ENCODE data around the gene GRIN2C. TPM values are rescaled to one million over a fixed set of nuclear protein-coding genes. Genes with fewer than 3 reads are reported as not detected.
A peak's percentile ranks its signal among the peaks of the same experiment; 100 is the strongest.

Gene GRIN2C
- total RNA-seq, 2 experiments from 2014 or later = not detected

DNA sequence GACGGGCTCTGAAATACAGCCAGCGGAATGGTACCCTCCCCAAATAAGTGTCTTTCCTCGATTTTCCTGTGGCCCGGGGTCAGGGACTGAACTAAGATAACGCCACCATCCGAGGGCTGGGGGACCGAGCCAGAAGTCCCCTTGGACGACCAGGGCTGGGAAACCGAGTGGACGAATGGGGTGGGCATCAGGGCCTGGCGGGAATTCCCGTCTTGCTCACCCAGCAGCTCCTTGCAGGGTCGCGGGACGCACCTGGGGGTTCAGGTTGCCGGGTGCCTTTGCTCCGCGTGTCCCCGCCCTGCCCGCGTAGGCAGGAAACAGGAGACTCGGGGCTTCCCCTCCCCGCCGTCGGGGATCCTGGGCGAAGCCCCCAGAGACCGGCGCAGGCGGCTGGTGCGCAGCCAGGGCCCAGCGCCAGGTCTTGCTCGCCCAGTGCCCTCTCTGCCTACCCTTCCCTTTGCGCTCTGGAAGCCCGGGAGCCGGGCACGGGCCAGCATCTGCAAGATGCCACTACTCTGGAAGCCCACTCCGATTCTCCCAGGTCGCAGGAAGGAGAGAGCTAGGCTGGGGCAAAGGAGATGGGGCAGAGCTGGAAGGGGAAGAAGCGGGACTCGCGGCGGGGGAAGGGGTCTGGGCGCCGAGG is 665 bp upstream of the GRIN2C start:
- no peaks in the 10 kb centered on the region for H3K9me3 Mint-ChIP-seq
- H3K4me1 Mint-ChIP-seq (ENCODE audit: low read depth) = peaks cover 19% of the 10 kb centered on the region
- POLR2A ChIA-PET = interaction anchor here (2.2 to 2.3 kb wide), 2 partner anchors 8 to 119 kb away, joined by 6 to 9 read pairs; no protein-coding TSS in a partner anchor
- no peak for TF ChIP-seq CTCF (IDR thresholded peaks at IDR 0.05)
- H3K27me3 Mint-ChIP-seq = peaks cover 68% of the 10 kb centered on the region
- Histone ChIP-seq H3K27ac (ENCODE audit: low read depth in 1 of 2, low read length in 2 of 2) (no peak overlapping the region), H3K36me3 (ENCODE audit: insufficient read depth, low read length) (no peaks in the 10 kb centered on the region), H3K4me3 (ENCODE audit: low read length) (peak overlapping the region; percentile 8), H3K27me3 (ENCODE audit: control insufficient read depth in 1 of 2, insufficient read depth in 2 of 2, low read length in 2 of 2) (peaks cover 38 to 61% of the 10 kb centered on the region in 2 experiments), H3K9me3 (ENCODE audit: control insufficient read depth in 1 of 2, insufficient read depth in 1 of 2, low read length in 2 of 2) (peaks cover 0 to 16% of the 10 kb centered on the region in 2 experiments), H3K4me1 (ENCODE audit: insufficient read depth, low read length) (peaks cover 37% of the 10 kb centered on the region)
- no peaks in the 10 kb centered on the region for H3K36me3 Mint-ChIP-seq (ENCODE audit: low read depth)
- ATAC-seq (ENCODE audit: poor library complexity) (no peak), DNase-seq (peak in 4 of 14 experiments; percentile 12 to 48 (median 27))
- H3K4me3 Mint-ChIP-seq = peak overlapping the region; percentile 69
- intact Hi-C loops (cut with DNase I, micrococcal nuclease) = loop anchor here in 1 of 2 experiments (5.0 kb wide), 1 partner anchor 113 kb away; the partner anchor contains the start of gene NHERF1
- no peak overlapping the region for H3K27ac Mint-ChIP-seq
- CTCF ChIA-PET = interaction anchor here (0.5 to 2.1 kb wide), 6 partner anchors 8 to 194 kb away, joined by 3 to 9 read pairs (median 4); partner anchors contain the start of gene FDXR

- TF ChIP-seq CTCF (IDR thresholded peaks at IDR 0.05) = no peak
- H3K9me3 ChIP-seq (ENCODE audit: control insufficient read depth in 1 of 2, insufficient read depth in 1 of 2, low read length in 2 of 2) = peaks cover 0 to 16% of the 10 kb centered on the region in 2 experiments
- H3K4me3 ChIP-seq (ENCODE audit: low read length) = no peak overlapping the region
- no peak overlapping the region for H3K27ac ChIP-seq (ENCODE audit: low read depth in 1 of 2, low read length in 2 of 2)
- no peak for ATAC-seq (ENCODE audit: poor library complexity)
- no peak overlapping the region for H3K27ac Mint-ChIP-seq
- H3K27me3 ChIP-seq (ENCODE audit: control insufficient read depth in 1 of 2, insufficient read depth in 2 of 2, low read length in 2 of 2) = peaks cover 50 to 76% of the 10 kb centered on the region in 2 experiments
- POLR2A ChIA-PET = interaction anchor here (1.7 kb wide), 1 partner anchor 14 kb away, joined by 4 read pairs; the partner anchor contains the start of gene FDXR
- peaks cover 31% of the 10 kb centered on the region for H3K4me1 ChIP-seq (ENCODE audit: insufficient read depth, low read length)
- peaks cover 81% of the 10 kb centered on the region for H3K27me3 Mint-ChIP-seq
- H3K36me3 Mint-ChIP-seq (ENCODE audit: low read depth) = no peaks in the 10 kb centered on the region
- no peak overlapping the region for H3K4me3 Mint-ChIP-seq
- no peaks in the 10 kb centered on the region for H3K36me3 ChIP-seq (ENCODE audit: insufficient read depth, low read length)
- intact Hi-C loops (cut with DNase I, micrococcal nuclease) = no loop called here
- DNase-seq = no peak
- peaks cover 13% of the 10 kb centered on the region for H3K4me1 Mint-ChIP-seq (ENCODE audit: low read depth)
- CTCF ChIA-PET = interaction anchor here (1.3 to 1.8 kb wide), 3 partner anchors 10 to 14 kb away, joined by 3 to 9 read pairs (median 3); partner anchors contain the start of gene FDXR
- H3K9me3 Mint-ChIP-seq = no peaks in the 10 kb centered on the region
Measured at GRCh38 chr17:74858672-74859458, 820 bp downstream of the GRIN2C start.

DNA sequence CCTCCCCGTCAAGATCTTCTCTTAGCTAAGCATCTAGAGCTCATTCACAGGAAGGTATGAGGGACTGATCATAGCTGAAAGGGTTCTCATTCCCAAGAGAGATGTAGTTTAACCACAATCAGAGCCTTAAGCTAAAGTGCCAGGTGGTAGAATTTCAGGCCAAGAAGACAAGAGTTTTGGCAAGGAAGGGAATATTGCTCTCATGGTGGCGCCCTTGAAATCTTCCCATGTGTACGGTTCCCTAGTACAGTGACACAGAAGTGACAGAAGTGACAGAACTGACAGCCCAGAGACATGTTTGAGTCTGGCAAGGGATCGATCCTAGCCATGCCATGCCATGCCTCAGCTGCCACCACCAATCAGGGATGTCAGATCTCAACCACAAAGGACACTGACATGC is 2.5 kb downstream of the GRIN2C start:
- POLR2A ChIA-PET = no interaction called here
- Mint-ChIP-seq H3K27ac (no peak overlapping the region), H3K4me1 (ENCODE audit: low read depth) (peaks cover 17% of the 10 kb centered on the region), H3K27me3 (peaks cover 79% of the 10 kb centered on the region), H3K4me3 (no peak overlapping the region), H3K9me3 (no peaks in the 10 kb centered on the region), H3K36me3 (ENCODE audit: low read depth) (no peaks in the 10 kb centered on the region)
- no peaks in the 10 kb centered on the region for H3K36me3 ChIP-seq (ENCODE audit: insufficient read depth, low read length)
- intact Hi-C loops (cut with DNase I, micrococcal nuclease) = no loop called here
- no peak overlapping the region for H3K27ac ChIP-seq (ENCODE audit: low read depth in 1 of 2, low read length in 2 of 2)
- peaks cover 54 to 76% of the 10 kb centered on the region in 2 experiments for H3K27me3 ChIP-seq (ENCODE audit: control insufficient read depth in 1 of 2, insufficient read depth in 2 of 2, low read length in 2 of 2)
- H3K9me3 ChIP-seq (ENCODE audit: control insufficient read depth in 1 of 2, insufficient read depth in 1 of 2, low read length in 2 of 2) = peaks cover 0 to 16% of the 10 kb centered on the region in 2 experiments
- ATAC-seq (ENCODE audit: poor library complexity) (no peak), DNase-seq (no peak)
- CTCF ChIA-PET = interaction anchor here (0.5 kb wide), 1 partner anchor 123 kb away, joined by 3 read pairs; no protein-coding TSS in a partner anchor
- TF ChIP-seq CTCF (IDR thresholded peaks at IDR 0.05) = no peak
- no peak overlapping the region for H3K4me3 ChIP-seq (ENCODE audit: low read length)
- H3K4me1 ChIP-seq (ENCODE audit: insufficient read depth, low read length) = peaks cover 36% of the 10 kb centered on the region
